Trophoblast cell (in vitro differentiated cells and primary cell): ENCODE measurements around the gene SGMS1.

ENCODE experiments used
- DNase-seq, 2 donors: peaks; one replicate each; pipeline ENCODE4 v3.0.0-alpha.2; 2016
- H2AFZ ChIP-seq: 2 replicates; pipeline ENCODE4 v1.6.1; 2013; ENCODE audit warnings: low read length, moderate library complexity, mild to moderate bottlenecking; ENCODE audit not compliant: insufficient read depth, poor library complexity
- H2AK5ac ChIP-seq: 2 replicates; pipeline ENCODE4 v1.6.1; 2013; ENCODE audit warnings: mild to moderate bottlenecking, low read length
- H2BK120ac ChIP-seq: 2 replicates; pipeline ENCODE4 v1.6.1; 2013; ENCODE audit warnings: low read length, mild to moderate bottlenecking, moderate library complexity; ENCODE audit not compliant: insufficient read depth, poor library complexity
- H2BK12ac ChIP-seq: 2 replicates; pipeline ENCODE4 v1.6.1; 2013; ENCODE audit warnings: mild to moderate bottlenecking, low read length, moderate library complexity
- H2BK5ac ChIP-seq: 2 replicates; pipeline ENCODE4 v1.6.1; 2013; ENCODE audit warnings: low read length, low read depth, moderate library complexity, mild to moderate bottlenecking; ENCODE audit not compliant: poor library complexity
- H3K14ac ChIP-seq: 2 replicates; pipeline ENCODE4 v1.6.1; 2013; ENCODE audit warnings: mild to moderate bottlenecking, low read length
- H3K18ac ChIP-seq: 2 replicates; pipeline ENCODE4 v1.6.1; 2013; ENCODE audit warnings: mild to moderate bottlenecking, low read length
- H3K23ac ChIP-seq: 2 replicates; pipeline ENCODE4 v1.6.1; 2013; ENCODE audit warnings: low read length
- H3K27ac ChIP-seq: 2 replicates; pipeline ENCODE4 v1.5.1; 2013; ENCODE audit warnings: low read depth, mild to moderate bottlenecking, inconsistent platforms, low read length, moderate library complexity
- H3K27me3 ChIP-seq: 2 replicates; pipeline ENCODE4 v1.6.1; 2013; ENCODE audit warnings: inconsistent platforms, mild to moderate bottlenecking, low read length, moderate library complexity; ENCODE audit not compliant: insufficient read depth
- H3K36me3 ChIP-seq, 2 experiments: 1 replicate in 1 of 2; 2 replicates in 1 of 2; pipeline ENCODE4 v1.6.1; 2013; ENCODE audit warnings: low read length in 2 of 2, mild to moderate bottlenecking in 2 of 2, moderate library complexity in 1 of 2; ENCODE audit not compliant: insufficient read depth in 2 of 2, control insufficient read depth in 1 of 2
- H3K4ac ChIP-seq: 2 replicates; pipeline ENCODE4 v1.6.1; 2013; ENCODE audit warnings: low read depth, mild to moderate bottlenecking, low read length, moderate library complexity
- H3K4me1 ChIP-seq, 2 experiments: 1 replicate in 1 of 2; 2 replicates in 1 of 2; pipeline ENCODE4 v1.6.1; 2013; ENCODE audit warnings: low read length in 2 of 2, mild to moderate bottlenecking in 2 of 2, moderate library complexity in 1 of 2; ENCODE audit not compliant: insufficient read depth in 2 of 2, control insufficient read depth in 1 of 2
- H3K4me2 ChIP-seq: 2 replicates; pipeline ENCODE4 v1.6.1; 2013; ENCODE audit warnings: inconsistent platforms, mild to moderate bottlenecking, low read length, moderate library complexity
- H3K4me3 ChIP-seq: 2 replicates; pipeline ENCODE4 v1.5.1; 2013; ENCODE audit warnings: mild to moderate bottlenecking, low read depth, low read length, inconsistent platforms
- H3K79me1 ChIP-seq: one replicate; pipeline ENCODE4 v1.6.1; 2013; ENCODE audit warnings: low read length
- H3K79me2 ChIP-seq: 2 replicates; pipeline ENCODE4 v1.6.1; 2013; ENCODE audit warnings: low read length, mild to moderate bottlenecking; ENCODE audit not compliant: control insufficient read depth, insufficient read depth, poor library complexity
- H3K9ac ChIP-seq: 2 replicates; pipeline ENCODE4 v1.6.1; 2013; ENCODE audit warnings: mild to moderate bottlenecking, low read length
- H3K9me3 ChIP-seq: 2 replicates; pipeline ENCODE4 v1.6.1; 2013; ENCODE audit warnings: low read depth, mild to moderate bottlenecking, control low read depth, inconsistent platforms, low read length; ENCODE audit not compliant: insufficient read depth
- H4K12ac ChIP-seq: 2 replicates; pipeline ENCODE4 v1.6.1; 2013; ENCODE audit warnings: low read depth, mild to moderate bottlenecking, low read length, moderate library complexity
- H4K8ac ChIP-seq: 2 replicates; pipeline ENCODE4 v1.6.1; 2013; ENCODE audit warnings: low read depth, mild to moderate bottlenecking, low read length, moderate library complexity
- H4K91ac ChIP-seq: one replicate; pipeline ENCODE4 v1.6.1; 2013; ENCODE audit warnings: low read depth, mild to moderate bottlenecking, low read length, moderate library complexity
- WGBS: extraction: QIAGEN DNeasy Blood & Tissue Kit; methylation state at CpG from one replicate; pipeline ENCODE4 v1.1.7; 2013; ENCODE audit warnings: missing lambda C conversion rate; ENCODE audit not compliant: insufficient read length, insufficient coverage; ENCODE audit errors: extremely low coverage; 5-methylcytosine and 5-hydroxymethylcytosine counted together

The SGMS1 gene

DNA sequence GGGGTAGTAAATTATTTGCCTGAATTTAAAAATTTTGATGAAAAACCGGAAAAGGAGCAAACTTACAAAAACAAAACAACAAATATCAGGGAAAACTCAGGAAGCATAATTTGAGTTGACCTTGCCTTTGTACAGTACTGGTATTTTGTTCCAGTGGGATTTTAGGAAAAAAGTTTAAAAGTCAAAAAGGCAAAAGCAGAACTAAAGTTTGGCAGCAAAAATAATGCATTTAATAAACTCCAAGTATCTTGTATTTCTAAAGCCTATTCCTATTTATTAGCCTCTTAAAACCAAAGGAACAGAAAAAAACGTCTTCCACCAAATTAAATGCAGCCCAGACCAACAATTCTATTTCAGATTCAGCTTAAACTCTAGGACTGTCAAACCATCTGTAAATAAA lies 281.8 kb downstream of the SGMS1 start:
- Histone ChIP-seq H3K4me2 (no peak overlapping the region), H3K79me1 (no peaks in the 10 kb centered on the region), H3K4me3 (no peak overlapping the region), H2AK5ac (no peak overlapping the region), H3K79me2 (no peaks in the 10 kb centered on the region), H2BK5ac (no peak overlapping the region), H2BK120ac (no peak overlapping the region), H3K18ac (no peak overlapping the region), H3K9me3 (peaks cover 1% of the 10 kb centered on the region), H3K9ac (no peak overlapping the region), H2BK12ac (no peak overlapping the region), H2AFZ (no peak overlapping the region), H3K27me3 (no peaks in the 10 kb centered on the region), H4K91ac (no peak overlapping the region), H4K12ac (no peak overlapping the region), H3K27ac (no peak overlapping the region), H3K14ac (no peak overlapping the region), H4K8ac (no peak overlapping the region), H3K4me1 (peaks cover 0 to 2% of the 10 kb centered on the region in 2 experiments), H3K23ac (no peak overlapping the region), H3K36me3 (peaks cover 2% of the 10 kb centered on the region in 2 experiments), H3K4ac (no peak overlapping the region)
- no peak for DNase-seq
- WGBS: no CpG with 5 or more reads among the region's 2 CpGs

DNA sequence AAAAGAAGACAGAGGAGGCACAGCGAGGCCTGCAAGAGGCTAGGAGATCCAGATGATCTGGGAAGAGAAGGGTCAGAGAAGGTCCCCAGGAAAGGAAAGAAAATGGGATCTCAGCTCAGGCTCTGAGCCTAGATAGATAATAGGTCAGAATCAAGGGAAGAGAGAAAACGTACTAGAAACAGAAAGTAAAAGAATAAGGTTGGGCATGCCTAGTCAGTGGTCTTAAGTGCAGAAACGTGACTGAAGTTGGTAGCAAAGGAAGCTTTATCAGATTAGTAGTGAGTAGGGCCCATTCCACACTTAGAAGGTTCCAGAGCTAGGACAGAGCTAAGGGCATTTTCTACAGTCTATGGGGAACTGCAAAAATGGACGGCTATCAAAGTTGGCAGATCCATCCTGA lies 287.6 kb downstream of the SGMS1 start:
- Histone ChIP-seq H3K79me1 (no peaks in the 10 kb centered on the region), H4K8ac (no peak overlapping the region), H3K9me3 (no peaks in the 10 kb centered on the region), H3K27me3 (no peaks in the 10 kb centered on the region), H3K4me1 (no peaks in the 10 kb centered on the region), H3K4me3 (no peak overlapping the region), H3K79me2 (no peaks in the 10 kb centered on the region), H3K27ac (no peak overlapping the region), H3K4me2 (no peak overlapping the region), H2BK5ac (no peak overlapping the region), H3K9ac (no peak overlapping the region), H2AK5ac (no peak overlapping the region), H3K4ac (no peak overlapping the region), H3K23ac (no peak overlapping the region), H2BK12ac (no peak overlapping the region), H3K14ac (no peak overlapping the region), H2AFZ (no peak overlapping the region), H2BK120ac (no peak overlapping the region), H4K91ac (no peak overlapping the region), H3K18ac (no peak overlapping the region), H3K36me3 (peaks cover 0 to 1% of the 10 kb centered on the region in 2 experiments), H4K12ac (no peak overlapping the region)
- no CpG with 5 or more reads among the region's 4 CpGs for WGBS
- DNase-seq: no peak

DNA sequence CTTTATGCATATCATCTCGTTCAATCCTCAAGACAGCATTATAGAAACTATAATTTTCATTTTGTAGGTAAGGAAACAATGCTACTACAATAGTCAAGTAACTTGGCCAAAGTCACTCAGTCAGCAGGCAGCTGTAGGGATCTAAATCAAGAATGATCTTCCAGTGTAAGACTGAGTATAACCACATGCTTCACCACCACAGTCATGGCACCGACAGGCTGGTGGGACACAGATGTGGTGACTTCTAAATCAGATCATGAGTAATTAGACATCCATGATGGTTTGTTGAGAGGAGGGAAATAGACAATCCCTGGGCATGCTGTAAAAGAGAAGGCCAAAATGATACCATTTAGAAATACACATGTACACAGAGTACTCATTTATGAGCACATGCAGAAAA lies 288.4 kb downstream of the SGMS1 start:
- H3K36me3 ChIP-seq: no peaks in the 10 kb centered on the region
- H4K8ac ChIP-seq: no peak overlapping the region
- no peak overlapping the region for H3K4me3 ChIP-seq
- H3K9me3 ChIP-seq: no peaks in the 10 kb centered on the region
- H2AK5ac ChIP-seq: no peak overlapping the region
- H3K23ac ChIP-seq: no peak overlapping the region
- H3K4ac ChIP-seq: no peak overlapping the region
- no peak overlapping the region for H3K9ac ChIP-seq
- no peak overlapping the region for H3K18ac ChIP-seq
- no peaks in the 10 kb centered on the region for H3K79me2 ChIP-seq
- no peak overlapping the region for H3K4me2 ChIP-seq
- no peak overlapping the region for H2BK5ac ChIP-seq
- no peak for DNase-seq
- no CpG with 5 or more reads among the region's 2 CpGs for WGBS
- H3K27ac ChIP-seq: no peak overlapping the region
- no peak overlapping the region for H4K91ac ChIP-seq
- no peak overlapping the region for H2AFZ ChIP-seq
- no peak overlapping the region for H4K12ac ChIP-seq
- H3K4me1 ChIP-seq: no peaks in the 10 kb centered on the region
- no peak overlapping the region for H3K14ac ChIP-seq
- H2BK12ac ChIP-seq: no peak overlapping the region
- H3K27me3 ChIP-seq: no peaks in the 10 kb centered on the region
- no peaks in the 10 kb centered on the region for H3K79me1 ChIP-seq
- no peak overlapping the region for H2BK120ac ChIP-seq

DNA sequence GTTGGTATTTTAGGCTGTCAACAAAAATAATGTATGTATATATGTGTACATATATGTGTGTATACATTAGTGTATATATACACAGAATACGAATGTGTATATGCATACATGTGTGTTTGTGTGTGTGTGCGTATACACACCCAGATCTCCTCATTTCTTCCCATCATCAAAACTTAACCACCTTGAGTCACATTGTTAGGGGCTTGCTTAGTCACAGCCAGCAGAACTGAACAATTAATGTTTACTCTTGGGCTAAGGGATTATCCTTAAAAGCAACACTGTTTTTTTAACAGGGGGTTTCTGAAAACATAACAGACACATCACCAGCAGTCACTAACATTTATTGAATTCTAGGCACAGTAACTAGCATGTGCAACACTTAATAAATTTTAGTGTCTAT lies 289.5 kb downstream of the SGMS1 start:
- no peak overlapping the region for H2BK12ac ChIP-seq
- no peak overlapping the region for H3K4ac ChIP-seq
- H3K36me3 ChIP-seq: no peaks in the 10 kb centered on the region
- no peaks in the 10 kb centered on the region for H3K79me1 ChIP-seq
- H3K9me3 ChIP-seq: no peaks in the 10 kb centered on the region
- no peak overlapping the region for H4K8ac ChIP-seq
- no peak for DNase-seq
- no peak overlapping the region for H4K12ac ChIP-seq
- H2AFZ ChIP-seq: no peak overlapping the region
- no CpG with 5 or more reads among the region's 2 CpGs for WGBS
- H3K18ac ChIP-seq: no peak overlapping the region
- no peak overlapping the region for H3K9ac ChIP-seq
- H3K79me2 ChIP-seq: no peaks in the 10 kb centered on the region
- no peak overlapping the region for H3K23ac ChIP-seq
- no peak overlapping the region for H3K4me3 ChIP-seq
- H4K91ac ChIP-seq: no peak overlapping the region
- no peaks in the 10 kb centered on the region for H3K4me1 ChIP-seq
- no peak overlapping the region for H2AK5ac ChIP-seq
- no peak overlapping the region for H2BK120ac ChIP-seq
- no peak overlapping the region for H3K4me2 ChIP-seq
- H3K14ac ChIP-seq: no peak overlapping the region
- H3K27ac ChIP-seq: no peak overlapping the region
- no peaks in the 10 kb centered on the region for H3K27me3 ChIP-seq
- H2BK5ac ChIP-seq: no peak overlapping the region
